GM23248 (cell line): Measurements from ENCODE around the gene TUBA1B.

Source experiments
- EZH2 ChIP-seq: fragments of 200-600 bp; sonication (generic); IDR thresholded peaks from 2 replicates; pipeline ENCODE4 v1.6.1; 2018; ENCODE audit warnings: antibody characterized with exemption, mild to moderate bottlenecking; ENCODE audit not compliant: insufficient read depth, poor library complexity, severe bottlenecking
- EZH2phosphoT487 ChIP-seq: fragments of 200-600 bp; sonication (generic); IDR thresholded peaks from 2 replicates; pipeline ENCODE4 v1.6.1; 2018; ENCODE audit warnings: antibody characterized with exemption, moderate library complexity, mild to moderate bottlenecking, low read depth; ENCODE audit not compliant: insufficient read depth

GRCh38 chr12:49088150-49088931, 42.9 kb downstream of the TUBA1B start:
- no peak for TF ChIP-seq EZH2
- TF ChIP-seq EZH2phosphoT487: no peak
